ENCODE results near the gene SENP3.

SENP3 gene

GRCh38 chr17:7559320-7560171 lies 2.2 kb upstream of the SENP3 start:
- TF ChIP-seq, protein P1, sequence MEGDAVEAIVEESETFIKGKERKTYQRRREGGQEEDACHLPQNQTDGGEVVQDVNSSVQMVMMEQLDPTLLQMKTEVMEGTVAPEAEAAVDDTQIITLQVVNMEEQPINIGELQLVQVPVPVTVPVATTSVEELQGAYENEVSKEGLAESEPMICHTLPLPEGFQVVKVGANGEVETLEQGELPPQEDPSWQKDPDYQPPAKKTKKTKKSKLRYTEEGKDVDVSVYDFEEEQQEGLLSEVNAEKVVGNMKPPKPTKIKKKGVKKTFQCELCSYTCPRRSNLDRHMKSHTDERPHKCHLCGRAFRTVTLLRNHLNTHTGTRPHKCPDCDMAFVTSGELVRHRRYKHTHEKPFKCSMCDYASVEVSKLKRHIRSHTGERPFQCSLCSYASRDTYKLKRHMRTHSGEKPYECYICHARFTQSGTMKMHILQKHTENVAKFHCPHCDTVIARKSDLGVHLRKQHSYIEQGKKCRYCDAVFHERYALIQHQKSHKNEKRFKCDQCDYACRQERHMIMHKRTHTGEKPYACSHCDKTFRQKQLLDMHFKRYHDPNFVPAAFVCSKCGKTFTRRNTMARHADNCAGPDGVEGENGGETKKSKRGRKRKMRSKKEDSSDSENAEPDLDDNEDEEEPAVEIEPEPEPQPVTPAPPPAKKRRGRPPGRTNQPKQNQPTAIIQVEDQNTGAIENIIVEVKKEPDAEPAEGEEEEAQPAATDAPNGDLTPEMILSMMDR (IDR thresholded peaks at IDR 0.05; ENCODE audit: low read depth, low read length), result no peak
- H3K4me3 ChIP-seq (replicated peaks in 1 of 2; ENCODE audit: low read depth in 2 of 2, low read length in 2 of 2), result no peak overlapping the region
- DNase-seq (ENCODE audit: low read depth in 2 of 2), result no peak

DNA sequence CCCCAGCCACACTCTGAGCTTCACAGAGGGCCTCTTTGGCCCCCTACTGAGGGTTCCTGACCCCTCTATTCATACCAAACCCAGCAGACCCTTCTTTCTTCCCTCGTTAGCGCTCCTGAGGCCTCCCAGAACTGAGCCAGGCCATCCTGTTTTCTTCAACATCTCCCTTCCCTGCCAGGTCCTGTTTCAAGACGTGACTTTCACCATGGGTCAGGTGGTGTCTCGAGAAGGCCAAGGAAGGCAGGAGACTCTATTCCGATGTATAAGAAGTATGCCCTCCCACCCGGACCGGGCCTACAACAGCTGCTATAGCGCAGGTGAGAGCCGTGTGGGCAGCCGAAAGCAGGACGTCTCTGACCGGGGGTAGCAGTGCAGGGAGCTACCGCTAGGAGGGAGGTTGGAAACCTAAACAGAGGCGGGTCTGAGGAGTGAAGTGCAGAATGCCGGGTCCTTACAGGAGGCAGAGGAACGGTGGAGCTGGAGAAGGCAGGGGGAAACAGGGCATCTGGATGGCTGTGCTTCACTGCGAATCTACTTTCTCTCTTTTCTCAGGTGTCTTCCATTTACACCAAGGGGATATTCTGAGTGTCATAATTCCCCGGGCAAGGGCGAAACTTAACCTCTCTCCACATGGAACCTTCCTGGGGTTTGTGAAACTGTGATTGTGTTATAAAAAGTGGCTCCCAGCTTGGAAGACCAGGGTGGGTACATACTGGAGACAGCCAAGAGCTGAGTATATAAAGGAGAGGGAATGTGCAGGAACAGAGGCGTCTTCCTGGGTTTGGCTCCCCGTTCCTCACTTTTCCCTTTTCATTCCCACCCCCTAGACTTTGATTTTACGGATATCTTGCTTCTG lies 1.3 kb upstream of the SENP3 start:
- TF ChIP-seq, protein P1 (IDR thresholded peaks at IDR 0.05; ENCODE audit: low read depth, low read length), result peak; percentile 86
- peak; percentile 65 to 68 for DNase-seq (ENCODE audit: low read depth in 2 of 2)
- peak overlapping the region; percentile 13 to 86 for H3K4me3 ChIP-seq (replicated peaks in 1 of 2; ENCODE audit: low read depth in 2 of 2, low read length in 2 of 2)

GRCh38 chr17:7561028-7561575 lies 617 bp upstream of the SENP3 start:
- peak; percentile 88 to 90 for DNase-seq (ENCODE audit: low read depth in 2 of 2)
- TF ChIP-seq, protein P1 (IDR thresholded peaks at IDR 0.05; ENCODE audit: low read depth, low read length), result peak; percentile 89
- peak overlapping the region; percentile 83 to 86 for H3K4me3 ChIP-seq (replicated peaks in 1 of 2; ENCODE audit: low read depth in 2 of 2, low read length in 2 of 2)

- DNase-seq (ENCODE audit: low read depth in 2 of 2), result no peak
- TF ChIP-seq, protein P1 (IDR thresholded peaks at IDR 0.05; ENCODE audit: low read depth, low read length), result no peak
- peak overlapping the region; percentile 83 to 86 for H3K4me3 ChIP-seq (replicated peaks in 1 of 2; ENCODE audit: low read depth in 2 of 2, low read length in 2 of 2)
Measured at GRCh38 chr17:7562208-7562605, 488 bp downstream of the SENP3 start.

GRCh38 chr17:7563115-7563869 lies 1.6 kb downstream of the SENP3 start:
- no peak for DNase-seq (ENCODE audit: low read depth in 2 of 2)
- no peak overlapping the region for H3K4me3 ChIP-seq (replicated peaks in 1 of 2; ENCODE audit: low read depth in 2 of 2, low read length in 2 of 2)
- TF ChIP-seq, protein P1 (IDR thresholded peaks at IDR 0.05; ENCODE audit: low read depth, low read length), result no peak

DNA sequence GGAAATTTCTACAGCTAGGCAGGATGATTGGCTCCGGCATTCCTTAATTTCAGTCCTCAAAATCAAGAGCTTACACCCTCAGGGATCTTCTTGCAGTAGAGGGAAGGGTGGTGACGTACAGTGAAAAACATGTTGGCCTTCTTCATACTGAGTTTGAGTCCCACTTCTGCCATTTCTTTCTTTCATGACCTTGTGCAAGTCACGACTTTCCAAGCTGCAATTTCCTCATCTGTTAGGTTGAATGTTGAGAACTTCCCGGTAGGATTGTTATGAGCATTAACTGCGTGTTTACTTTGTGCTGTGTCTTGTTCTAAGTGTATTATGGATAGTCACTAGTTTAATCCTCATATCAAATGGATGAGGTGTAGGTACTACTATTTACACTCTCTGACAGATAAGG lies 7.9 kb downstream of the SENP3 start:
- no peak for DNase-seq (ENCODE audit: low read depth in 2 of 2)
- no peak overlapping the region for H3K4me3 ChIP-seq (replicated peaks in 1 of 2; ENCODE audit: low read depth in 2 of 2, low read length in 2 of 2)
- TF ChIP-seq, protein P1 (IDR thresholded peaks at IDR 0.05; ENCODE audit: low read depth, low read length), result no peak
